CD4-positive, alpha-beta T cell treated with Interleukin-4 for 1 hour (primary cell): Measurements from ENCODE around the gene CHST13.

Source experiments
- DNase-seq, 2 donors: peaks; one replicate each; pipeline ENCODE4 v3.0.0-alpha.2; 2020 to 2022

The CHST13 gene

GRCh38 chr3:126511291-126511690, 12.7 kb upstream of the CHST13 start:
- DNase-seq: no peak

GRCh38 chr3:126512026-126512425, 11.9 kb upstream of the CHST13 start:
- no peak for DNase-seq

DNA sequence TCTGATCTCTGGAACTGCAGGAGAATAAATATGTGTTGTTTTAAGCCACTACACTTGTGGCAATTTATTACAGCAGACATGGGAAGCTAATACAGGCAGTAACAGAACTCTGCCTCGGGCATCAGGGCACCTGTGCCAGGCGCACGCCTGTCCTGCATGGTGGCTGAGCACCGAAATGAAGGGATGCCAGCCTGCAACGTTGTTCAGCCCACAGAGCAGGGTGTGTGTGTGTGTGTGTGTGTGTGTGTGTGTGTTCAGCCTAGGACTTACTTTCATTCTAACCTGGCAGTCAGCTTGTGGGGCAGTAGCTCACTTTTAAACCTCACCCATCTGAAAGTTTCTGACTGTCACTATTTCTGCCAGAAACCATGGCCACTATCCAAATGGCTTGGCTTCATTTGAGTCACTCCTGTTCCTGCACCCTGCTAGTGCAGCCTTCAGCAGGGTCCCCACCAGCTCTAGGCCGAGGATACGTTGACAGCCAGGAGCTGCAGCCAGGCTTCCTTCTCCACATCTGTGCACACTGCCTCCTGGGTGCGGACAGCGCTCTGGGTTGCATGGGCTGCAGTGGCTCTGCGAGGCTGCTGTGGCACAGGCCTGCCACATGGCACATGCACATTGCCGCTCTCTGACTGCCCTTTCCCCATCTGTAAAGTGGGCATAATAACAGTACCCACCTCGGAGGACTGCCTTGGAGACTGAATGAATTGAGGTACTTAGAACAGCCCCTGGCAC, 10.9 kb upstream of the CHST13 start:
- DNase-seq: no peak

DNA sequence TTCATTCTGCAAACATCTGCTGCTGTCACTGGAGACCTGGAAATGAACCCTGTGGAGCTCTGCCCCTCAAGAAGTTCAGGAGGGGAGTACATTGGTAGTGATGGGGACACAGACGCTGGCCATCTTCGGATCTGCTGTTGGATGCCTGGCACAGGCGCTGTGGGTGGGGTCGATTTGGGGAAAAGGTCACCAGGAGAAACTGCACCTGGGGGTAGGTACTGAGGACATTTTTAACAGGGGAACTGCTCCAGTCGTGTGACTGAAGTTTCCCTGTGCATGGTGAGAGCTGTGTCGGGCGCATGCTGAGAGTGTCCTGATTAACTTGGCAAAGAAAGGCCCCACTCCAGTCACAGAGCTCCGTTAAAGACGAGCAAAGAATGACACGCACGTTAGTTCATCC, 9.8 kb upstream of the CHST13 start:
- DNase-seq: no peak

- no peak for DNase-seq
Measured at GRCh38 chr3:126515066-126515706, 8.8 kb upstream of the CHST13 start.

DNA sequence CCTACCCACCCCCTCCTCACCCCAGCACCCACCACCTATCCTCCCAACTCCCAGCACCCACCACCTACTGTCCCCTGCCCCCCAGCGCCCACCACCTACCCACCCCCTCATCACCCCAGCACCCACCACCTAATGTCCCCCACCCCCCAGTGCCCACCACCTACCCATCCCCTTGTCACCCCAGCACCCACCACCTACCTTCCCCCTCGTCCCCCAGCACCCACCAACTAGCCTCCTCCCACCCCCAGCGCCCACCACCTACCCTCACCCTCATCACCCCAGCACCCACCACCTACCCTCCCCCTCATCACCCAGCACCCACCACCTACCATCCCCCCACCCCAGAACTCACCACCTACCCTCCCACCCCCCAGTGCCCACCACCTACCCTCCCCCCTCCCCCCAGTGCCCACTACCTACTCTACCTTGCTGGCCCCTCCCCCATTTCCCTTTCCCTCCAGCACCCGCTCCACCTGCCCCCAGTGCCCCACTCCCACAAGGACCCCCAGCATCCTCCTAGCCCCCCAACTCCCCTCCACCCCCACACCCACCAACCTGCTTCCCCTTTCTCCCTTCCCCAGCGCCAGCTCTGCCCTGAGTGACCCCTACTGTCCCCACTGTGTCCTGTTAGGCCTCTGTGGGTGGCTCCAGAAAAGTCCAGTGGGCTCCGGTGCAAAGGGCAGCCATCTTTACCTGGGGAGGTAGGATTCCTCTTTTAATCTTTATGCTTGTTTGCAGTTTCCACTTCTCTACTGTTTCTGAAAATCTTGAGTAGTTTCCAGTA, 7.6 kb upstream of the CHST13 start:
- DNase-seq: no peak

GRCh38 chr3:126516936-126517290, 7.0 kb upstream of the CHST13 start:
- DNase-seq: no peak

DNA sequence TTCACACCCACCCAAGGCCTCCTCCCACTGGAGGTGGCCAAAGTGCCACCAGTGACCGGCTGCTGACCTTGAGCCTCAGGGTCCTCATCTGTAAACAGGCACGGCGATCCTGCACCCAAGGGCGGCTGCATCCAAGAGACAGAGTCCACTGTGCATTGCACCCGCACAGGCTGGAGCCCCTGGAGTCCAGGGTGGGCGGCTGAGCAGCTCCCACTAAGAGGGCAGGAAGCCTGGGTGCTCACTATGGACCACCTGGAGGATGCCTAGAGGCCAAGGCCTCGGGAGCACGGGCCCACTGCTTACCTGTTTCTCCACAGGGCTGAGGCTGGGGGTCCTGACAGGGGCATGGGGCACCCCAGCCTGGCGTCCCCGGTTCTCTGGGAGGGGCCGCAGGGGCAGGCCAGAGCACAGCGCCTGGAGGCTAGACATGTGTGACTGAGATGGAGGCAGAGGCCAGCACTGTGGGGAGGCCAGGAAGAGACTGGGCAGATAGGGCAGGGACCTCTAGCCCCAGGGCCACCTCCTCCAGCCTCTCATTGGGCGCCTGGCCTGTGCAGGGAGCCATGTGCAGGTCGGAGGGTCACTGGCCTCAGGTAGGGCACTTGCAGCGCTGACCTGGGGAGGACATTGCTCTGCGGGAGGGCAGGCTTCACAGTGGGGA, 6.5 kb upstream of the CHST13 start, which contains the start of gene UROC1:
TSS of gene UROC1 (minus strand) at position 483 of the 661 bp plus-strand sequence. CDS start at position 429, 54 bp downstream.
- no peak for DNase-seq

DNA sequence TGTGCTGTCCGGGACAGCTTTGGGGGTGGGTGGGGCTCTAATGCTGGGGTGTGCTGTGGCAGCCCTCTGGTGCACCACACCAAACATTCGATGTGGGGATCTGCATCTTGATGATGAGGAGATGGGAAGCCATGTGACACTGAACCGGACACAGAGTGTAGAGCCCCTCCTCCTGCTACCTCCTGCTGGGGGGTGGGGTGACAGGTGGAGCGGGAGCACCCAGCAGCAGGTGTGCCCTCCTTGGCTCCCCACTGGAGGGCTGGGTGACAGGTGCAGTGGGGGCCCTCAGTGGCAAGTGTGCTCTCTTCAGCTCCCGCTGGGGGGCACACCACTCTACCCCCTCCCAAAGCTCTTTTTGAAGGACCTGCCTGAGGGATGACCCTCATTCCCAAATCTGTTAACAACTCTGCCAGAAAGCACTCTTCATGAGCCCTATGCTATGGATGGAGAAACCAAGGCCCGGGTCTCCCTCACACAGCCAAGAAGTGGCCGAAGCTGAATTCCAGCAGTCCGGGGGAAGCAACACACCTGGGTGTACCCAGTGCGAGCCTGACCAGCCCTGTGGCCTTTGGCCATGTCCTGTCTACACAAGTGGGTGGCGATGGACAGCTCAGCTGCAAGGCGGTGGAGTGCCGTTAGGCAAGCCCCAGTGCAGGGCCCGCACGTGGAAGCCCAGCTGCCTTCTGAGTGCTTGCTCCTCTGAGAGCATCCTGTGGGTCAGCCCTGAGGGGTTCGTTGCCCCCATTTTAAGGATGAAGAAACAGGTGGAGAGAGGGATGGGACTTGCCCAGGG, 5.8 kb upstream of the CHST13 start:
- DNase-seq: no peak

DNA sequence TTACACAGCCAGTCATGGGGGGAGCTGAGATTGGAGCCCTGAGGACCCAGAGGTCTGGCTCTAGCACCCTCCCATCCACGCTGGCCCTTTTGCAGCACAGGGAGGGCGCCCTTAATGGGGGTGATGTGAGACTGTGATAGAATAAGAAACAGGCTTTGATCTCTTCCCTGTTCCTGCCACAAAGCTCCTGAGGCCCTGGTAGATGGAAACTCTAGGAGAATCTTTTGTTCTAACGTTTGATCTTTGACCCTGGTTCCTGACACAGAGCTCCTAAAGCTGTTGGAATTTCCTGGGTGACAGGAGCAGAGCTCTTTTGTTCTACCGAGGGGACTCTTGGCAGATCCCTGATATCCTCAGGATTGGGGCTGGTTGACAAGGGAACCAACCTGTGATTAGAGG, 5.2 kb upstream of the CHST13 start:
- no peak for DNase-seq

DNA sequence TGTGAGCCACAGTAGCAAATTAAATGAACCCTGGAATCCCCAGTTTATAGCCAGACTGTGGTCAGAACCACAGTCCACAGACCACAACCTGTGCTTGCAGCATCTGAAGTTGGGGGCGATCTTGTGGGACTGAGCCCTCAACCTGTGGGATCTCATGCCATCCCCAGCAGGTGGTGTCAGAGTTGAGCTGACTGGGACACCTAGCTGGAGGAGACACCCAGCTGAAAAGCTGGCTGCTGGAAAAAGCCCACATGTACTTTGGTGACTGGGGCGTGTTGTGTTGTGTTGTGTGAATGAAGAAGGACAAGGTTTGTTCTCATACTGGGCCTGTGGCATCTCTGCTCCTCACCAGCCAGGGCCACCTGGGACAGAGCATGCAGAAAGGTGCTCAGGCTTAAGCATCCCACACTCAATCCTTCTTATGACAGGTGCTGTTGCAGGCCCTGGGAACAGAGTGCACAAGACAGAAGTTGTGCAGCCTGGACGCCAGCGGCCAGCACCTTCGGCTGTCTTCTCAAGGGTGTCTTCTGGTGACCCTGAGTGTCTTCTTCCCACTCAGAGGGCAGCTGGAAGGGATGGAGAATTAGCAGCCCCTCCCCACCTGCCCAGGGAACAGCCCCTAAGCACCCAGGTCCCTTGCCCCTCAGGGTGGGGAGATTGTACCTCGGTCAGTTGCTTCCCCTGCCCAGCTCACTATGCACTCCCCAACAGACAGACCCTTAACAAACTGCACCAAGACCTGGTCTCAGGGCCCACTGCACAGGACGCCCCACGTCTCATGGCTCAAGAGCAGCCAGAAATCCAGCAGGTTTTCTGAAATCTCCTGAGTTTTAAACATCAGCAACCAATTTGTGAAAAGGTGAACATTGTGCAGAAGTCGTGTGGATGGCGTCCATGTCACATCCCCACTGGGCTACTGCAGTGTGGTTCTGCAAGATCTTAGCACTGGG, 4.2 kb upstream of the CHST13 start:
- no peak for DNase-seq

- no peak for DNase-seq
Measured at GRCh38 chr3:126521122-126521891, 2.6 kb upstream of the CHST13 start.

GRCh38 chr3:126522363-126522788, 1.6 kb upstream of the CHST13 start:
- DNase-seq: peak; percentile 28 to 30

GRCh38 chr3:126524429-126524988, 554 bp downstream of the CHST13 start:
- no peak for DNase-seq

DNA sequence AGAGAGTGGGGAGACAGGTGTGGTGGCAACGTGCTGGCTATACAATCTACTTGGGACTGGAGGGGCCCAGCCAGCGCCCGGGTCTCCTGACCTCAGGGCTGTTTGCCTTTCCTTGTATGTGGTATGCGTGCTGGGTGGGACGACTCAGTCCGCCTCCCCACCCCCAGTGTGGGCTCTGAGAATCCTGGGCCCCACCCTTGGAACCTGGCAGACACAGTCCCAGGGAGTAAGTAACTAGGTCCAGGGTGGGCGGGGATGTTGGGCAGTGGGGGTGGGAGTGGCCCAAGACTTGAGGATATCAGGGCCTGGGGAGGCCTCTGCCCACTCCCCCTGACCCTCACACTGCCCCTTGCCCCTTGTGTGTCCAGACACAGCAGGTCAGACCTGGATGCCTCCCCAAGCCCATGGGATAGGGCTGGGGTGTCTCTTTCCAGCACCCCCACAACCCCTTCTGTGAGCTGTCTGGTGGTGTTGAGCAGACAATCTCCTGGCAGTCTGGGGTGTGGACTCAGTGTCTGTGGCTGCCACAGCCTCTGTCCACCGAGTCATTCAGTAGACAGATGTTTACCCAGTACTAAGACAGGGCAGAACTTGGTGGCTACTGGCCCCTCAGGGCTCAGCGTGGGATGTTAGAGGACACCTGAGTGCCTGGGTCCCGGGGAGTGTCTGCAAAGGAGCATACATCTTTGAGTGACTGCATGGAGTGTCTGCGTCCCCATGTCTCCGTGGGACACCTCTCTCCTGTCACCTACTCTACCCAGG, 1.3 kb downstream of the CHST13 start:
- no peak for DNase-seq

- no peak for DNase-seq
Measured at GRCh38 chr3:126525853-126526667, 2.1 kb downstream of the CHST13 start.

- DNase-seq: no peak
Measured at GRCh38 chr3:126526668-126527005, 2.7 kb downstream of the CHST13 start.

GRCh38 chr3:126527006-126527405, 3.1 kb downstream of the CHST13 start:
- DNase-seq: no peak
